ENCODE data around the gene TTPAL. TPM values are rescaled to one million over a fixed set of nuclear protein-coding genes. Genes with fewer than 3 reads are reported as not detected.

TTPAL gene
- total RNA-seq, 1 experiment from 2014 or later, result 20.4 TPM

DNA sequence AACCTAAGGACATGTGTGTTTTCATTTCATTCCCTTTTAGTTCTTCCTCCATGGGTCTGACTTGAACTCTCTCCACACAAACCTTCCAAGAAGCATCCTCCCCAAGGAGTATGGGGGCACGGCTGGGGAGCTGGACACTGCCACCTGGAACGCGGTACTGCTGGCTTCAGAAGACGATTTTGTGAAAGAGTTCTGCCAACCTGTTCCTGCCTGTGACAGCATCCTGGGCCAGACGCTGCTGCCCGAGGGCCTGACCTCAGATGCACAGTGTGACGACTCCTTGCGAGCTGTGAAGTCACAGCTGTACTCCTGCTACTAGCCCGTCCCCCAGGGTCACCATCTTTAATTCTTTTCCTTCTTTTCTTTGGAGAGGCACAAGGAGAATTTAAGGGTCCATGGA lies 13.5 kb downstream of the TTPAL start:
- no TSS peak for BruUV-seq (replicated peaks)
- H3K27ac ChIP-seq (ENCODE audit: low read depth, low read length), result no peak overlapping the region
- no peak overlapping the region for H3K4me2 ChIP-seq (ENCODE audit: low read length)
- H3K9me2 ChIP-seq (ENCODE audit: insufficient read depth), result no peaks in the 10 kb centered on the region
- ChIA-PET POLR2A (no interaction called here), CTCF (no interaction called here), RAD21 (ENCODE audit: low non-redundant PET in 1 of 2, low total read pairs in 2 of 2, uncharacterized antibody in 2 of 2, unreplicated experiment in 2 of 2) (no interaction called here)
- no peak for DNase-seq (ENCODE audit: low read depth, low spot score)
- peaks cover 0 to under 1% of the 10 kb centered on the region in 2 experiments; a peak in 1 of 4 replicates for H3K4me1 ChIP-seq (ENCODE audit: control insufficient read depth in 1 of 2, insufficient read depth in 2 of 2, low read length in 2 of 2)
- no peak overlapping the region for H3K9ac ChIP-seq (ENCODE audit: low read length)
- H3K4me3 ChIP-seq (replicated peaks in 1 of 2; ENCODE audit: low read depth in 1 of 2, low read length in 2 of 2), result no peak overlapping the region
- peaks cover 12 to 26% of the 10 kb centered on the region in 2 experiments; a peak in 3 of 4 replicates for H3K36me3 ChIP-seq (ENCODE audit: control insufficient read depth in 1 of 2, insufficient read depth in 2 of 2, low read length in 2 of 2)
- no peaks in the 10 kb centered on the region for H3K9me3 ChIP-seq (ENCODE audit: control insufficient read depth in 1 of 2, insufficient read depth in 1 of 2, low read depth in 1 of 2, low read length in 2 of 2)
- intact Hi-C loops (cut with micrococcal nuclease), result no loop called here
- no peaks in the 10 kb centered on the region for H4K20me1 ChIP-seq (ENCODE audit: insufficient read depth)
- no peak overlapping the region for H2AFZ ChIP-seq (ENCODE audit: low read depth, low read length, poor library complexity, severe bottlenecking)
- ATAC-seq, result no peak
- no peaks in the 10 kb centered on the region for H3K27me3 ChIP-seq (ENCODE audit: insufficient read depth, low read length)
- H3K79me2 ChIP-seq (ENCODE audit: insufficient read depth, low read length), result no peaks in the 10 kb centered on the region
- TF ChIP-seq EGR1 (IDR thresholded peaks at IDR 0.05; ENCODE audit: low read depth) (no peak), EZH2 (IDR thresholded peaks at IDR 0.05) (no peak), EZH2phosphoT487 (IDR thresholded peaks at IDR 0.05; ENCODE audit: borderline replicate concordance) (no peak), JUND (IDR thresholded peaks at IDR 0.05) (no peak), SRF (IDR thresholded peaks at IDR 0.05; ENCODE audit: low read depth) (no peak), ELF1 (IDR thresholded peaks at IDR 0.05; ENCODE audit: borderline replicate concordance, low read depth) (no peak), TCF7L2 (IDR thresholded peaks at IDR 0.05; ENCODE audit: borderline replicate concordance, extremely low read depth, insufficient read depth, insufficient read length) (no peak), RAD21 (IDR thresholded peaks at IDR 0.05; ENCODE audit: low read depth) (no peak), ZFX (IDR thresholded peaks at IDR 0.05) (no peak), ZNF274 (IDR thresholded peaks at IDR 0.05; ENCODE audit: low read depth, low read length) (no peak), CEBPB (IDR thresholded peaks at IDR 0.05; ENCODE audit: low read depth) (no peak), POLR2A (IDR thresholded peaks at IDR 0.05; ENCODE audit: borderline replicate concordance, extremely low read depth, insufficient read depth, insufficient read length) (no peak), FOSL1 (IDR thresholded peaks at IDR 0.05; ENCODE audit: low read depth) (no peak), POLR2AphosphoS5 (IDR thresholded peaks at IDR 0.05; ENCODE audit: low read depth, low read length) (no peak)
- TF ChIP-seq, protein P1, sequence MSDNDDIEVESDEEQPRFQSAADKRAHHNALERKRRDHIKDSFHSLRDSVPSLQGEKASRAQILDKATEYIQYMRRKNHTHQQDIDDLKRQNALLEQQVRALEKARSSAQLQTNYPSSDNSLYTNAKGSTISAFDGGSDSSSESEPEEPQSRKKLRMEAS (IDR thresholded peaks at IDR 0.05), result no peak
- TF ChIP-seq, protein P2, sequence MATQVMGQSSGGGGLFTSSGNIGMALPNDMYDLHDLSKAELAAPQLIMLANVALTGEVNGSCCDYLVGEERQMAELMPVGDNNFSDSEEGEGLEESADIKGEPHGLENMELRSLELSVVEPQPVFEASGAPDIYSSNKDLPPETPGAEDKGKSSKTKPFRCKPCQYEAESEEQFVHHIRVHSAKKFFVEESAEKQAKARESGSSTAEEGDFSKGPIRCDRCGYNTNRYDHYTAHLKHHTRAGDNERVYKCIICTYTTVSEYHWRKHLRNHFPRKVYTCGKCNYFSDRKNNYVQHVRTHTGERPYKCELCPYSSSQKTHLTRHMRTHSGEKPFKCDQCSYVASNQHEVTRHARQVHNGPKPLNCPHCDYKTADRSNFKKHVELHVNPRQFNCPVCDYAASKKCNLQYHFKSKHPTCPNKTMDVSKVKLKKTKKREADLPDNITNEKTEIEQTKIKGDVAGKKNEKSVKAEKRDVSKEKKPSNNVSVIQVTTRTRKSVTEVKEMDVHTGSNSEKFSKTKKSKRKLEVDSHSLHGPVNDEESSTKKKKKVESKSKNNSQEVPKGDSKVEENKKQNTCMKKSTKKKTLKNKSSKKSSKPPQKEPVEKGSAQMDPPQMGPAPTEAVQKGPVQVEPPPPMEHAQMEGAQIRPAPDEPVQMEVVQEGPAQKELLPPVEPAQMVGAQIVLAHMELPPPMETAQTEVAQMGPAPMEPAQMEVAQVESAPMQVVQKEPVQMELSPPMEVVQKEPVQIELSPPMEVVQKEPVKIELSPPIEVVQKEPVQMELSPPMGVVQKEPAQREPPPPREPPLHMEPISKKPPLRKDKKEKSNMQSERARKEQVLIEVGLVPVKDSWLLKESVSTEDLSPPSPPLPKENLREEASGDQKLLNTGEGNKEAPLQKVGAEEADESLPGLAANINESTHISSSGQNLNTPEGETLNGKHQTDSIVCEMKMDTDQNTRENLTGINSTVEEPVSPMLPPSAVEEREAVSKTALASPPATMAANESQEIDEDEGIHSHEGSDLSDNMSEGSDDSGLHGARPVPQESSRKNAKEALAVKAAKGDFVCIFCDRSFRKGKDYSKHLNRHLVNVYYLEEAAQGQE (IDR thresholded peaks at IDR 0.05; ENCODE audit: low read depth), result no peak
- TF ChIP-seq, protein P3, sequence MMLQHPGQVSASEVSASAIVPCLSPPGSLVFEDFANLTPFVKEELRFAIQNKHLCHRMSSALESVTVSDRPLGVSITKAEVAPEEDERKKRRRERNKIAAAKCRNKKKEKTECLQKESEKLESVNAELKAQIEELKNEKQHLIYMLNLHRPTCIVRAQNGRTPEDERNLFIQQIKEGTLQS (IDR thresholded peaks at IDR 0.05), result no peak
- TF ChIP-seq, protein P4, sequence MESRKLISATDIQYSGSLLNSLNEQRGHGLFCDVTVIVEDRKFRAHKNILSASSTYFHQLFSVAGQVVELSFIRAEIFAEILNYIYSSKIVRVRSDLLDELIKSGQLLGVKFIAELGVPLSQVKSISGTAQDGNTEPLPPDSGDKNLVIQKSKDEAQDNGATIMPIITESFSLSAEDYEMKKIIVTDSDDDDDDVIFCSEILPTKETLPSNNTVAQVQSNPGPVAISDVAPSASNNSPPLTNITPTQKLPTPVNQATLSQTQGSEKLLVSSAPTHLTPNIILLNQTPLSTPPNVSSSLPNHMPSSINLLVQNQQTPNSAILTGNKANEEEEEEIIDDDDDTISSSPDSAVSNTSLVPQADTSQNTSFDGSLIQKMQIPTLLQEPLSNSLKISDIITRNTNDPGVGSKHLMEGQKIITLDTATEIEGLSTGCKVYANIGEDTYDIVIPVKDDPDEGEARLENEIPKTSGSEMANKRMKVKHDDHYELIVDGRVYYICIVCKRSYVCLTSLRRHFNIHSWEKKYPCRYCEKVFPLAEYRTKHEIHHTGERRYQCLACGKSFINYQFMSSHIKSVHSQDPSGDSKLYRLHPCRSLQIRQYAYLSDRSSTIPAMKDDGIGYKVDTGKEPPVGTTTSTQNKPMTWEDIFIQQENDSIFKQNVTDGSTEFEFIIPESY (IDR thresholded peaks at IDR 0.05; ENCODE audit: extremely low read depth, insufficient replicate concordance, low read length), result no peak

All from HCT116 (cell line).